Measurements from ENCODE around the gene AP2A2. TPM values are rescaled to one million over a fixed set of nuclear protein-coding genes. Genes with fewer than 3 reads are reported as not detected.

AP2A2 gene
- total RNA-seq, 1 experiment from 2014 or later = 29.6 TPM

DNA sequence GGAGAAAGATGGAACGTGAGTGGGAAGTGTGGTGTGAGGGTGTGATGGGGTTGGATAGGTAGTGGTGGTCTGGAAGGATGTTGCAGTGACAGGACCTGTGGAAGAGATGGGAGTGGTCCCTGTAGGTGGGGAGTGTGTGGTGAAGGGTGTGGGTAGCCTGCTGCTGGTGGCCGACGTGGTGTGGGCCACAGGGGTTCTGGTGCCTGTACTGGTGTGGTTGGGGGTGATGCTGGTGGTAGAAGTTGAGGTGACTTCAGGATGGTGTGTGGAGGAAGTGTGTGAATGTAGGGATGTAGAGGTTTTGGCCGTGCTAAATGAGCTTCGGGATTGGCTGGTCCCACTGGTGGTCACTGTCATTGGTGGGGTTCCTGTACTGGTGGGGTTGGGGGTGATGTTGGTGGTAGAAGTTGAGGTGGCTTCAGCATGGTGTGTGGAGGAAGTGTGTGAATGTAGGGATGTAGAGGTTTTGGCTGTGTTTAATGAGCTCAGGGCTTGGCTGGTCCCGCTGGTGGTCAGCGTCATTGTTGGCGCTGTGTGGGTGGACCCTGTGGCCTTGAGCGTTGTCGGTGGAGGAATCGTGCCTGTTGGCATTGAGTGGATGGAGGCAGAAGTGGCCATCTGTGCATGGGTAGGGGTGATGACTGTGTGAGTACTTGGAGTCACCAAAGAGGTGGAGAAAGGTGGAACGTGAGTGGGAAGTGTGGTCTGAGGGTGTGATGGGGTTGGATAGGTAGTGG lies 91.8 kb downstream of the AP2A2 start:
- intact Hi-C loops (cut with micrococcal nuclease) = no loop called here
- no peaks in the 10 kb centered on the region for H3F3A ChIP-seq (ENCODE audit: low read length, unreplicated experiment)
- POLR2A ChIA-PET (ENCODE audit: unreplicated experiment) = no interaction called here
- no peak overlapping the region for H3K4me2 ChIP-seq (ENCODE audit: low read length)
- CTCF ChIA-PET = interaction anchor here (0.5 kb wide), 1 partner anchor 264 kb away, joined by 3 read pairs; no protein-coding TSS in a partner anchor
- H3K27ac ChIP-seq (ENCODE audit: low read length) = no peak overlapping the region
- no peaks in the 10 kb centered on the region for H4K20me1 ChIP-seq (ENCODE audit: low read length)
- BruUV-seq (replicated peaks) = no TSS peak
- H2AFZ ChIP-seq (ENCODE audit: low read length) = no peak overlapping the region
- H3K4me3 ChIP-seq (ENCODE audit: low read length) = no peak overlapping the region
- DNase-seq (peak; percentile 12), ATAC-seq (peak; percentile 26)
- no peaks in the 10 kb centered on the region for H3K27me3 ChIP-seq (ENCODE audit: low read length)
- no peaks in the 10 kb centered on the region for H3K79me2 ChIP-seq (ENCODE audit: low read length)
- TF ChIP-seq, protein P1, sequence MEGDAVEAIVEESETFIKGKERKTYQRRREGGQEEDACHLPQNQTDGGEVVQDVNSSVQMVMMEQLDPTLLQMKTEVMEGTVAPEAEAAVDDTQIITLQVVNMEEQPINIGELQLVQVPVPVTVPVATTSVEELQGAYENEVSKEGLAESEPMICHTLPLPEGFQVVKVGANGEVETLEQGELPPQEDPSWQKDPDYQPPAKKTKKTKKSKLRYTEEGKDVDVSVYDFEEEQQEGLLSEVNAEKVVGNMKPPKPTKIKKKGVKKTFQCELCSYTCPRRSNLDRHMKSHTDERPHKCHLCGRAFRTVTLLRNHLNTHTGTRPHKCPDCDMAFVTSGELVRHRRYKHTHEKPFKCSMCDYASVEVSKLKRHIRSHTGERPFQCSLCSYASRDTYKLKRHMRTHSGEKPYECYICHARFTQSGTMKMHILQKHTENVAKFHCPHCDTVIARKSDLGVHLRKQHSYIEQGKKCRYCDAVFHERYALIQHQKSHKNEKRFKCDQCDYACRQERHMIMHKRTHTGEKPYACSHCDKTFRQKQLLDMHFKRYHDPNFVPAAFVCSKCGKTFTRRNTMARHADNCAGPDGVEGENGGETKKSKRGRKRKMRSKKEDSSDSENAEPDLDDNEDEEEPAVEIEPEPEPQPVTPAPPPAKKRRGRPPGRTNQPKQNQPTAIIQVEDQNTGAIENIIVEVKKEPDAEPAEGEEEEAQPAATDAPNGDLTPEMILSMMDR (conservative IDR thresholded peaks at IDR 0.05; ENCODE audit: low read depth, low read length) = no peak
- TF ChIP-seq EZH2 (IDR thresholded peaks at IDR 0.05; ENCODE audit: low read length, unreplicated experiment) = no peak
- no peak for TF ChIP-seq EZH2phosphoT487 (IDR thresholded peaks at IDR 0.05; ENCODE audit: borderline replicate concordance, low read length)
- no peaks in the 10 kb centered on the region for H3K4me1 ChIP-seq (ENCODE audit: insufficient read depth, low read length)
- H3K9me2 ChIP-seq (replicated peaks; ENCODE audit: low read length) = no peaks in the 10 kb centered on the region
- H3K36me3 ChIP-seq (ENCODE audit: low read depth, low read length) = 0 out of 2 replicates have a peak, but pooled peaks cover 3% of the 10 kb centered on the region
- 0 out of 2 replicates have a peak, but pooled peaks cover 2% of the 10 kb centered on the region for H3K9me3 ChIP-seq (ENCODE audit: low read length)
- H3K9ac ChIP-seq (ENCODE audit: low read length) = no peak overlapping the region

GRCh38 chr11:1018091-1018490 lies 92.4 kb downstream of the AP2A2 start:
- no TSS peak for BruUV-seq (replicated peaks)
- DNase-seq (no peak), ATAC-seq (no peak)

More at GRCh38 chr11:1018091-1018490, 92.4 kb downstream of the AP2A2 start:
- Histone ChIP-seq H3F3A (ENCODE audit: low read length, unreplicated experiment) (no peaks in the 10 kb centered on the region), H3K9ac (ENCODE audit: low read length) (no peak overlapping the region), H3K4me3 (ENCODE audit: low read length) (no peak overlapping the region), H3K9me3 (ENCODE audit: low read length) (0 out of 2 replicates have a peak, but pooled peaks cover 2% of the 10 kb centered on the region), H3K36me3 (ENCODE audit: low read depth, low read length) (0 out of 2 replicates have a peak, but pooled peaks cover 3% of the 10 kb centered on the region), H3K9me2 (replicated peaks; ENCODE audit: low read length) (no peaks in the 10 kb centered on the region), H2AFZ (ENCODE audit: low read length) (no peak overlapping the region), H3K4me2 (ENCODE audit: low read length) (no peak overlapping the region), H4K20me1 (ENCODE audit: low read length) (no peaks in the 10 kb centered on the region), H3K79me2 (ENCODE audit: low read length) (no peaks in the 10 kb centered on the region), H3K27me3 (ENCODE audit: low read length) (no peaks in the 10 kb centered on the region), H3K27ac (ENCODE audit: low read length) (no peak overlapping the region), H3K4me1 (ENCODE audit: insufficient read depth, low read length) (no peaks in the 10 kb centered on the region)
- ChIA-PET POLR2A (ENCODE audit: unreplicated experiment) (no interaction called here), CTCF (no interaction called here)
- TF ChIP-seq, protein P1 (conservative IDR thresholded peaks at IDR 0.05; ENCODE audit: low read depth, low read length) = no peak
- TF ChIP-seq EZH2phosphoT487 (IDR thresholded peaks at IDR 0.05; ENCODE audit: borderline replicate concordance, low read length) (no peak), EZH2 (IDR thresholded peaks at IDR 0.05; ENCODE audit: low read length, unreplicated experiment) (no peak)
- intact Hi-C loops (cut with micrococcal nuclease) = no loop called here

All from PC-3 (cell line).